K562 (cell line): ENCODE measurements around the gene QPCT. TPM values are rescaled to one million over a fixed set of nuclear protein-coding genes. Genes with fewer than 3 reads are reported as not detected.

Experiments
- ATAC-seq: fragments of 200-7000 bp; cut with Tn5 transposase; 3 replicates; pipeline ENCODE4 v1.9.1; 2020; ENCODE audit warnings: moderate library complexity
- BruUV-seq: library from RNA; stranded (reverse); fragments of 400-500 nt; replicated peaks from 2 replicates; lab custom pipeline; 2021; lab: Mats Ljungman, UMichigan
- CTCF ChIA-PET: fragments of 300-600 bp; formaldehyde crosslinking; extraction: SDS; loops from one replicate; lab custom pipeline; 2021; ENCODE audit warnings: low intra/inter-chr PET ratio; lab: Yijun Ruan, JAX
- POLR2A ChIA-PET: fragments of 300-600, 350-650 bp; sonication (Branson Sonifier 250); formaldehyde crosslinking; extraction: SDS; loops from one replicate; lab custom pipeline; 2021; ENCODE audit warnings: antibody characterized with exemption, inconsistent platforms; lab: Yijun Ruan, JAX
- DNase-seq, 4 experiments: peaks; one replicate each; pipeline versions ENCODE4 v3.0.0 to v3.0.0-alpha.2; 2011 to 2018; ENCODE audit warnings: low spot score in 3 of 4, mixed read lengths in 3 of 4; ENCODE audit errors: extremely low read depth in 1 of 4
- FAIRE-seq: peaks from 2 replicates; lab custom pipeline; 2011; peaks lifted over from hg19 to GRCh38; lab: Jason Lieb, UNC
- H2AFZ ChIP-seq: 2 replicates; pipeline ENCODE4 v1.6.0; 2011; ENCODE audit warnings: low read depth, low read length, control low read depth, inconsistent platforms
- H3K27ac ChIP-seq: fragments of 200-600 bp; 3 replicates; pipeline ENCODE4 v1.8.0; 2011; ENCODE audit warnings: low read depth, mild to moderate bottlenecking, control low read depth, inconsistent platforms, low read length, moderate library complexity, mixed read lengths; ENCODE audit errors: extremely low read depth
- H3K27me3 ChIP-seq, 2 experiments: fragments of 300-600 bp in 1 of 2; 2 replicates in 1 of 2; 3 replicates in 1 of 2; pipeline versions ENCODE4 v1.6.0 to v1.8.0; 2011; ENCODE audit warnings: inconsistent platforms in 2 of 2, low read length in 2 of 2, mild to moderate bottlenecking in 1 of 2, mixed read lengths in 1 of 2, moderate library complexity in 1 of 2; ENCODE audit not compliant: control insufficient read depth in 2 of 2, insufficient read depth in 2 of 2
- H3K36me3 ChIP-seq: fragments of 300-600 bp; 3 replicates; pipeline ENCODE4 v1.8.0; 2011; ENCODE audit warnings: mild to moderate bottlenecking, low read length, inconsistent platforms; ENCODE audit not compliant: control insufficient read depth, insufficient read depth
- H3K4me1 ChIP-seq, 2 experiments: fragments of 200-600 bp in 1 of 2; replicated peaks in 1 of 2; 2 replicates in 1 of 2; 3 replicates in 1 of 2; pipeline versions ENCODE4 v1.5.1 to v1.8.0; 2011; ENCODE audit warnings: inconsistent platforms in 2 of 2, low read length in 2 of 2, mild to moderate bottlenecking in 1 of 2, mixed read lengths in 1 of 2, moderate library complexity in 1 of 2; ENCODE audit not compliant: control insufficient read depth in 2 of 2, insufficient read depth in 2 of 2
- H3K4me2 ChIP-seq: 2 replicates; pipeline ENCODE4 v1.6.1; 2011; ENCODE audit warnings: low read length, control low read depth, inconsistent platforms, mixed read lengths; ENCODE audit not compliant: insufficient read depth
- H3K4me3 ChIP-seq: fragments of 200-600 bp; sonication (generic), shearing (Covaris generic); 2 replicates; pipeline ENCODE4 v1.5.1; 2016; ENCODE audit warnings: control low read depth, inconsistent platforms
- H3K79me2 ChIP-seq: fragments of 200-600 bp; 3 replicates; pipeline ENCODE4 v1.8.0; 2011; ENCODE audit warnings: low read length, inconsistent platforms; ENCODE audit not compliant: control insufficient read depth, insufficient read depth
- H3K9ac ChIP-seq, 2 experiments: 2 replicates each; pipeline versions ENCODE4 v1.6.0 to v1.6.1; 2011; ENCODE audit warnings: low read depth in 2 of 2, low read length in 2 of 2, control low read depth in 1 of 2, inconsistent platforms in 1 of 2, mild to moderate bottlenecking in 1 of 2, mixed read lengths in 1 of 2; ENCODE audit not compliant: insufficient read depth in 1 of 2
- H3K9me1 ChIP-seq: one replicate; pipeline ENCODE4 v1.6.0; 2011; ENCODE audit warnings: inconsistent platforms, mild to moderate bottlenecking, low read length, moderate library complexity; ENCODE audit not compliant: control insufficient read depth, insufficient read depth
- H3K9me3 ChIP-seq: replicated peaks from 2 replicates; pipeline ENCODE4 v1.5.1; 2011; ENCODE audit warnings: low read depth, low read length, inconsistent platforms; ENCODE audit not compliant: control insufficient read depth, insufficient read depth
- H4K20me1 ChIP-seq: replicated peaks from 2 replicates; pipeline ENCODE4 v1.6.1; 2011; ENCODE audit warnings: low read length, inconsistent platforms, mixed read lengths; ENCODE audit not compliant: control insufficient read depth, insufficient read depth
- BRF1 ChIP-seq: IDR thresholded peaks from 3 replicates; pipeline ENCODE4 v1.6.1; 2011; ENCODE audit warnings: borderline replicate concordance, mild to moderate bottlenecking; ENCODE audit not compliant: insufficient read length; ENCODE audit errors: extremely low read depth
- HDAC6 ChIP-seq: IDR thresholded peaks from 2 replicates; pipeline ENCODE4 v1.6.1; 2012; ENCODE audit warnings: low read depth, mild to moderate bottlenecking, control low read depth, inconsistent platforms, low read length, moderate library complexity
- MAFG ChIP-seq: fragments of 450-650 bp; conservative IDR thresholded peaks from 2 replicates; pipeline ENCODE4 v1.6.1; 2016; ENCODE audit warnings: missing genetic modification characterization, missing compliant biosample characterization
- NBN ChIP-seq: fragments of 450-650 bp; IDR thresholded peaks from 2 replicates; pipeline ENCODE4 v1.6.1; 2016; ENCODE audit warnings: low read depth, mild to moderate bottlenecking
- NEUROD1 ChIP-seq: fragments of 150-350 bp; IDR thresholded peaks from 2 replicates; pipeline ENCODE4 v1.6.1; 2014; ENCODE audit warnings: borderline replicate concordance, low read length, low read depth; ENCODE audit not compliant: partially characterized antibody
- TCF7L2 ChIP-seq: fragments of 150-350 bp; IDR thresholded peaks from 2 replicates; pipeline ENCODE4 v1.6.1; 2016; ENCODE audit warnings: low read depth, mild to moderate bottlenecking, low read length, moderate library complexity
- WGBS: fragments of 100-300 bp; shearing (Covaris generic); methylation state at CpG from one replicate; pipeline ENCODE4 v1.1.6; 2016; ENCODE audit warnings: low coverage, mixed read lengths; ENCODE audit not compliant: insufficient coverage; ENCODE audit errors: missing lambda C conversion rate; 5-methylcytosine and 5-hydroxymethylcytosine counted together
- in situ Hi-C: fragments of 300-500 bp; cut with MboI; formaldehyde crosslinking; loops from 4 replicates; pipeline ENCODE4 v1.15.0; 2018; ENCODE audit warnings: inconsistent platforms, mixed read lengths
- intact Hi-C: fragments of 100-400 bp; cut with micrococcal nuclease; formaldehyde crosslinking; loops from 2 replicates; pipeline ENCODE4 v1.14.2; 2022
- polyA plus RNA-seq, 8 experiments: library from polyadenylated mRNA; depleted of rRNA in 4 of 8; stranded (reverse) in 5 of 8; unstranded in 3 of 8; fragments of >200 nt; fragmentation: Nextera tagmentation in 2 of 8; fragmentation: Illumina TruSeq in 1 of 8; extraction: Ambion mirVana in 2 of 8; extraction: Trizol in 1 of 8; gene quantifications; 2 replicates each; pipeline versions ENCODE4 v1.2.1 to v1.2.3, GENCODE V29; 2011 to 2014; ENCODE audit warnings: inconsistent platforms in 1 of 8, missing spikeins in 1 of 8
- total RNA-seq, 7 experiments: library from RNA; depleted of rRNA in 6 of 7; stranded (reverse); fragments of >200 nt in 6 of 7; fragmentation: Illumina TruSeq in 2 of 7; extraction: Trizol in 2 of 7; gene quantifications; 2 replicates each; pipeline versions ENCODE4 v1.2.1 to v1.2.3, GENCODE V29; 2011 to 2021; ENCODE audit warnings: low replicate concordance in 1 of 7
- TF ChIP-seq, protein P1 (sequence below): fragments of 450-650 bp; IDR thresholded peaks from 2 replicates; pipeline ENCODE4 v1.6.1; 2016; ENCODE audit warnings: missing biosample characterization, missing genetic modification characterization
- TF ChIP-seq, protein P2 (sequence below), 2 experiments: IDR thresholded peaks; 2 replicates each; pipeline ENCODE4 v1.6.1; 2012; ENCODE audit warnings: improper control_type of control experiment in 2 of 2, low read depth in 2 of 2, low read length in 2 of 2, borderline replicate concordance in 1 of 2
- TF ChIP-seq, protein P3 (sequence below), 2 experiments: IDR thresholded peaks; 2 replicates each; pipeline ENCODE4 v1.6.1; 2011; ENCODE audit warnings: borderline replicate concordance in 1 of 2, control low read depth in 1 of 2, low read depth in 1 of 2, low read length in 1 of 2, mild to moderate bottlenecking in 1 of 2, mixed read lengths in 1 of 2, moderate library complexity in 1 of 2; ENCODE audit not compliant: insufficient read depth in 1 of 2, insufficient read length in 1 of 2, poor library complexity in 1 of 2, severe bottlenecking in 1 of 2; ENCODE audit errors: extremely low read depth in 1 of 2
- TF ChIP-seq, protein P4 (sequence below): fragments of 250-450 bp; sonication (Bioruptor Pico); IDR thresholded peaks from 2 replicates; pipeline ENCODE4 v1.8.0; 2021; ENCODE audit warnings: borderline replicate concordance, mild to moderate bottlenecking, moderate library complexity; ENCODE audit not compliant: poor library complexity, severe bottlenecking
- TF ChIP-seq, protein P5 (sequence below), 2 experiments: fragments of 150-350 bp in 1 of 2; IDR thresholded peaks; 2 replicates each; pipeline ENCODE4 v1.6.1; 2012 to 2016; ENCODE audit warnings: low read depth in 2 of 2, low read length in 2 of 2, mild to moderate bottlenecking in 1 of 2, moderate library complexity in 1 of 2

Gene QPCT
- total and polyA plus RNA-seq, 9 of the 15 experiments (the other 6 are each of a cell fraction or from before 2014, with no cell fraction given) = 0.07 TPM; not detected in 8

DNA sequence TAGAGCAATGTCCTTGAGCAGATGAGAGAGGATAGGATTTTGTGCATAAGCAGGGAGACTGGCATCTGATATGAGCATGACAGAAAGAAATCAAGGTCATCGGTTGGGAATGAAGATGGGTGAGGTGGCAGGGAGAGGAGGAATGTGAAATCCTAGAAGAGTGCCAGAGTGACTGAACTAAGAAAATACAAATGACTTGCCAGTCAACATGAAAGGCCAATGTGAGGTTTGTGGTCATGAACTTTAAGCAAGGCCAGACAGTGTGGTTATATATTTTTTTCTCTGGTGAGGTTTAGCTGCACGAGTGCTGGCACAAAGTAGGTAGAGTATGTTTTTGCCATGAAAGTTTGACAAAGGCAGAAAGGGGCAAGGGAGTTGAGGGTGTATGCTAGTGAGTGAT lies 21.2 kb downstream of the QPCT start:
- Histone ChIP-seq H3K4me2 (no peak overlapping the region), H3K79me2 (no peaks in the 10 kb centered on the region), H3K4me3 (no peak overlapping the region), H4K20me1 (no peaks in the 10 kb centered on the region), H3K9me1 (no peaks in the 10 kb centered on the region), H3K9ac (no peak overlapping the region), H2AFZ (no peak overlapping the region), H3K27me3 (peaks cover 5 to 20% of the 10 kb centered on the region in 2 experiments; a peak in 3 of 5 replicates), H3K27ac (no peak overlapping the region), H3K4me1 (no peaks in the 10 kb centered on the region), H3K9me3 (no peaks in the 10 kb centered on the region), H3K36me3 (no peaks in the 10 kb centered on the region)
- 0% methylated on average over 2 of the region's 2 CpGs for WGBS
- POLR2A ChIA-PET = no interaction called here
- ATAC-seq (no peak), FAIRE-seq (no peak), DNase-seq (no peak)
- BruUV-seq = no TSS peak
- intact Hi-C loops = no loop called here
- CTCF ChIA-PET = no interaction called here
- in situ Hi-C loops = no loop called here
- TF ChIP-seq, protein P1, sequence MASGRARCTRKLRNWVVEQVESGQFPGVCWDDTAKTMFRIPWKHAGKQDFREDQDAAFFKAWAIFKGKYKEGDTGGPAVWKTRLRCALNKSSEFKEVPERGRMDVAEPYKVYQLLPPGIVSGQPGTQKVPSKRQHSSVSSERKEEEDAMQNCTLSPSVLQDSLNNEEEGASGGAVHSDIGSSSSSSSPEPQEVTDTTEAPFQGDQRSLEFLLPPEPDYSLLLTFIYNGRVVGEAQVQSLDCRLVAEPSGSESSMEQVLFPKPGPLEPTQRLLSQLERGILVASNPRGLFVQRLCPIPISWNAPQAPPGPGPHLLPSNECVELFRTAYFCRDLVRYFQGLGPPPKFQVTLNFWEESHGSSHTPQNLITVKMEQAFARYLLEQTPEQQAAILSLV (tag) = no peak
- TF ChIP-seq HDAC6 (no peak), NBN (no peak), BRF1 (no peak), MAFG (tag) (no peak), NEUROD1 (no peak), TCF7L2 (no peak)
- TF ChIP-seq, protein P2, sequence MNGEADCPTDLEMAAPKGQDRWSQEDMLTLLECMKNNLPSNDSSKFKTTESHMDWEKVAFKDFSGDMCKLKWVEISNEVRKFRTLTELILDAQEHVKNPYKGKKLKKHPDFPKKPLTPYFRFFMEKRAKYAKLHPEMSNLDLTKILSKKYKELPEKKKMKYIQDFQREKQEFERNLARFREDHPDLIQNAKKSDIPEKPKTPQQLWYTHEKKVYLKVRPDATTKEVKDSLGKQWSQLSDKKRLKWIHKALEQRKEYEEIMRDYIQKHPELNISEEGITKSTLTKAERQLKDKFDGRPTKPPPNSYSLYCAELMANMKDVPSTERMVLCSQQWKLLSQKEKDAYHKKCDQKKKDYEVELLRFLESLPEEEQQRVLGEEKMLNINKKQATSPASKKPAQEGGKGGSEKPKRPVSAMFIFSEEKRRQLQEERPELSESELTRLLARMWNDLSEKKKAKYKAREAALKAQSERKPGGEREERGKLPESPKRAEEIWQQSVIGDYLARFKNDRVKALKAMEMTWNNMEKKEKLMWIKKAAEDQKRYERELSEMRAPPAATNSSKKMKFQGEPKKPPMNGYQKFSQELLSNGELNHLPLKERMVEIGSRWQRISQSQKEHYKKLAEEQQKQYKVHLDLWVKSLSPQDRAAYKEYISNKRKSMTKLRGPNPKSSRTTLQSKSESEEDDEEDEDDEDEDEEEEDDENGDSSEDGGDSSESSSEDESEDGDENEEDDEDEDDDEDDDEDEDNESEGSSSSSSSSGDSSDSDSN (IDR thresholded peaks at IDR 0.05; ENCODE audit: borderline replicate concordance in 1 of 2, low read depth in 2 of 2, low read length in 2 of 2) = no peak
- TF ChIP-seq, protein P3, sequence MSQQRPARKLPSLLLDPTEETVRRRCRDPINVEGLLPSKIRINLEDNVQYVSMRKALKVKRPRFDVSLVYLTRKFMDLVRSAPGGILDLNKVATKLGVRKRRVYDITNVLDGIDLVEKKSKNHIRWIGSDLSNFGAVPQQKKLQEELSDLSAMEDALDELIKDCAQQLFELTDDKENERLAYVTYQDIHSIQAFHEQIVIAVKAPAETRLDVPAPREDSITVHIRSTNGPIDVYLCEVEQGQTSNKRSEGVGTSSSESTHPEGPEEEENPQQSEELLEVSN (IDR thresholded peaks at IDR 0.05; ENCODE audit: borderline replicate concordance in 1 of 2, extremely low read depth in 1 of 2, insufficient read depth in 1 of 2, insufficient read length in 1 of 2, low read depth in 1 of 2, low read length in 1 of 2, poor library complexity in 1 of 2, severe bottlenecking in 1 of 2) = no peak
- TF ChIP-seq, protein P4, sequence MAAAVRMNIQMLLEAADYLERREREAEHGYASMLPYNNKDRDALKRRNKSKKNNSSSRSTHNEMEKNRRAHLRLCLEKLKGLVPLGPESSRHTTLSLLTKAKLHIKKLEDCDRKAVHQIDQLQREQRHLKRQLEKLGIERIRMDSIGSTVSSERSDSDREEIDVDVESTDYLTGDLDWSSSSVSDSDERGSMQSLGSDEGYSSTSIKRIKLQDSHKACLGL (CRISPR knock-in tag) = no peak
- TF ChIP-seq, protein P5, sequence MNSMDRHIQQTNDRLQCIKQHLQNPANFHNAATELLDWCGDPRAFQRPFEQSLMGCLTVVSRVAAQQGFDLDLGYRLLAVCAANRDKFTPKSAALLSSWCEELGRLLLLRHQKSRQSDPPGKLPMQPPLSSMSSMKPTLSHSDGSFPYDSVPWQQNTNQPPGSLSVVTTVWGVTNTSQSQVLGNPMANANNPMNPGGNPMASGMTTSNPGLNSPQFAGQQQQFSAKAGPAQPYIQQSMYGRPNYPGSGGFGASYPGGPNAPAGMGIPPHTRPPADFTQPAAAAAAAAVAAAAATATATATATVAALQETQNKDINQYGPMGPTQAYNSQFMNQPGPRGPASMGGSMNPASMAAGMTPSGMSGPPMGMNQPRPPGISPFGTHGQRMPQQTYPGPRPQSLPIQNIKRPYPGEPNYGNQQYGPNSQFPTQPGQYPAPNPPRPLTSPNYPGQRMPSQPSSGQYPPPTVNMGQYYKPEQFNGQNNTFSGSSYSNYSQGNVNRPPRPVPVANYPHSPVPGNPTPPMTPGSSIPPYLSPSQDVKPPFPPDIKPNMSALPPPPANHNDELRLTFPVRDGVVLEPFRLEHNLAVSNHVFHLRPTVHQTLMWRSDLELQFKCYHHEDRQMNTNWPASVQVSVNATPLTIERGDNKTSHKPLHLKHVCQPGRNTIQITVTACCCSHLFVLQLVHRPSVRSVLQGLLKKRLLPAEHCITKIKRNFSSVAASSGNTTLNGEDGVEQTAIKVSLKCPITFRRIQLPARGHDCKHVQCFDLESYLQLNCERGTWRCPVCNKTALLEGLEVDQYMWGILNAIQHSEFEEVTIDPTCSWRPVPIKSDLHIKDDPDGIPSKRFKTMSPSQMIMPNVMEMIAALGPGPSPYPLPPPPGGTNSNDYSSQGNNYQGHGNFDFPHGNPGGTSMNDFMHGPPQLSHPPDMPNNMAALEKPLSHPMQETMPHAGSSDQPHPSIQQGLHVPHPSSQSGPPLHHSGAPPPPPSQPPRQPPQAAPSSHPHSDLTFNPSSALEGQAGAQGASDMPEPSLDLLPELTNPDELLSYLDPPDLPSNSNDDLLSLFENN (IDR thresholded peaks at IDR 0.05; ENCODE audit: low read depth in 2 of 2, low read length in 2 of 2) = no peak
